Adrenal gland (tissue), 5 donors: Measurements from ENCODE around the gene RPS25.

ENCODE experiments used
- POLR2A ChIP-seq, 2 donors: fragments of 450-650 bp; IDR thresholded peaks; one replicate each; pipeline ENCODE4 v1.6.1; 2017; ENCODE audit warnings: antibody characterized with exemption in 2 of 2, mild to moderate bottlenecking in 2 of 2, moderate library complexity in 1 of 2
- TF ChIP-seq, protein P1 (sequence below), 6 experiments: fragments of 450-650 bp in 4 of 6; fragments of 200-600 bp in 2 of 6; sonication (generic) in 1 of 6; IDR thresholded peaks; 1 replicate in 5 of 6; 2 replicates in 1 of 6; pipeline versions ENCODE4 v1.5.1 to v1.8.0; 2016 to 2021; ENCODE audit warnings: antibody characterized with exemption in 6 of 6, mild to moderate bottlenecking in 2 of 6, moderate library complexity in 1 of 6
- donor health status: DM: no; HTN: no; CAD: no.

- no peak for TF ChIP-seq POLR2A (IDR thresholded peaks at IDR 0.05)
- TF ChIP-seq, protein P1, sequence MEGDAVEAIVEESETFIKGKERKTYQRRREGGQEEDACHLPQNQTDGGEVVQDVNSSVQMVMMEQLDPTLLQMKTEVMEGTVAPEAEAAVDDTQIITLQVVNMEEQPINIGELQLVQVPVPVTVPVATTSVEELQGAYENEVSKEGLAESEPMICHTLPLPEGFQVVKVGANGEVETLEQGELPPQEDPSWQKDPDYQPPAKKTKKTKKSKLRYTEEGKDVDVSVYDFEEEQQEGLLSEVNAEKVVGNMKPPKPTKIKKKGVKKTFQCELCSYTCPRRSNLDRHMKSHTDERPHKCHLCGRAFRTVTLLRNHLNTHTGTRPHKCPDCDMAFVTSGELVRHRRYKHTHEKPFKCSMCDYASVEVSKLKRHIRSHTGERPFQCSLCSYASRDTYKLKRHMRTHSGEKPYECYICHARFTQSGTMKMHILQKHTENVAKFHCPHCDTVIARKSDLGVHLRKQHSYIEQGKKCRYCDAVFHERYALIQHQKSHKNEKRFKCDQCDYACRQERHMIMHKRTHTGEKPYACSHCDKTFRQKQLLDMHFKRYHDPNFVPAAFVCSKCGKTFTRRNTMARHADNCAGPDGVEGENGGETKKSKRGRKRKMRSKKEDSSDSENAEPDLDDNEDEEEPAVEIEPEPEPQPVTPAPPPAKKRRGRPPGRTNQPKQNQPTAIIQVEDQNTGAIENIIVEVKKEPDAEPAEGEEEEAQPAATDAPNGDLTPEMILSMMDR (IDR thresholded peaks at IDR 0.05) = no peak
Observed at GRCh38 chr11:119055901-119056300, 37.8 kb upstream of the RPS25 start.
